Prostate gland (tissue), 2 donors: ENCODE data around the gene SPTSSB.

ENCODE experiments used
- CTCF ChIP-seq, 4 experiments: fragments of 200-600 bp in 2 of 4; fragments of 450-650 bp in 2 of 4; sonication (generic) in 2 of 4; IDR thresholded peaks; 1 replicate in 3 of 4; 2 replicates in 1 of 4; pipeline ENCODE4 v1.5.1; 2016 to 2019; ENCODE audit warnings: antibody characterized with exemption in 4 of 4, mild to moderate bottlenecking in 2 of 4, moderate library complexity in 2 of 4
- POLR2A ChIP-seq: fragments of 450-650 bp; IDR thresholded peaks from one replicate; pipeline ENCODE4 v1.6.1; 2016; ENCODE audit warnings: antibody characterized with exemption, mild to moderate bottlenecking
- POLR2AphosphoS5 ChIP-seq: sonication (generic); formaldehyde crosslinking; IDR thresholded peaks from one replicate; pipeline ENCODE4 v1.6.1; 2017; ENCODE audit warnings: antibody characterized with exemption

- TF ChIP-seq CTCF (IDR thresholded peaks at IDR 0.05) (no peak), POLR2AphosphoS5 (no peak), POLR2A (no peak)
Measured at GRCh38 chr3:161355508-161355907, 15.8 kb downstream of the SPTSSB start.
